NCI-H460 (cell line): Measurements from ENCODE around the gene KDM6A. TPM values are rescaled to one million over a fixed set of nuclear protein-coding genes. Genes with fewer than 3 reads are reported as not detected.
"Not testable (repeated sequence)": the region's sequence is repeated elsewhere in the genome, so short reads cannot be mapped to it uniquely, and the experiment has no call there.

Experiments used
- DNase-seq: peaks from one replicate; pipeline ENCODE4 v3.0.0-alpha.2; 2016; ENCODE audit warnings: low read depth; ENCODE audit errors: extremely low read depth
- total RNA-seq: library from RNA; depleted of rRNA; stranded (reverse); fragments of >200 nt; shearing (Covaris generic); gene quantifications from 2 replicates; pipeline ENCODE4 v1.2.3, GENCODE V29; 2014

Gene KDM6A
- total RNA-seq, 1 experiment from 2014 or later, result 22.1 TPM

- no peak for DNase-seq
Measured at GRCh38 chrX:44954562-44954961, 81.6 kb downstream of the KDM6A start.

- no peak for DNase-seq
Measured at GRCh38 chrX:44957848-44958247, 84.9 kb downstream of the KDM6A start.

DNA sequence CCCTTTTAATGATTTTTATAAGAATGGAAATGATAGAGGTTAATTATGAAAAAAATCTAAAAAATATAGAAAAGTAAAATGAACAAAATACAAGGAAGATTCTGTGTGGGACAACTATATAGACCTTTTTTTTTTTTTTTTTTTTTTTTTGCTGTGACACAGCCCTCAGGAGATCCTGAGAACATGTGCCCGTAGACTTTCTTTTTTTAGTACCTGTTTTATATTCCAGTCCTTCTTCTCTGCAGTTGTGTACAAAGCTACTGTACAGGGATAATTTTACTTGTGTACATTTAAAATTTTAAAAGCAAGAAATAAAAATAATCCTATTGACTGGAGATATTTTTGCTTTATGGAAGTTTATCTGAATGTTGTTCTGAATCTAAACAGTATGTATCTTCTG lies 85.5 kb downstream of the KDM6A start:
- no peak for DNase-seq

GRCh38 chrX:44961817-44962607 lies 89.0 kb downstream of the KDM6A start:
- no peak for DNase-seq

DNA sequence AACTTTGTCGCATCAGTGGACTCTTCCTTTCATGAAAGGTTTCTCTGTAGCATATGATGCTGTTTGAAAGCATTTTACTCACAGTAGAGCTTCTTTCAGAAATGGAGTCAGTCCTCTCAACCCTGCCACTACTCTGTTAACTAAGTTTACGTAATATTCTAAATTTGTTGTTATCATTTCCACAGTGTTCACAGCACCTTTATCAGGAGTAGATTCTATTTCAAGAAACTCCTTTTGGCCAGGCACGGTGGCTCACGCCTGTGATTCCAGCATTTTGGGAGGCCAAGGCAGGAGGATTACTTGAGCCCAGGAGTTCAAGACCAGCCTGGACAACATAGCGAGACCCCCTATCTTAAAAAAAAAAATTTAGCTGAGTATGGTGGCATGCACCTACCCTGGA lies 90.0 kb downstream of the KDM6A start:
- no peak for DNase-seq

DNA sequence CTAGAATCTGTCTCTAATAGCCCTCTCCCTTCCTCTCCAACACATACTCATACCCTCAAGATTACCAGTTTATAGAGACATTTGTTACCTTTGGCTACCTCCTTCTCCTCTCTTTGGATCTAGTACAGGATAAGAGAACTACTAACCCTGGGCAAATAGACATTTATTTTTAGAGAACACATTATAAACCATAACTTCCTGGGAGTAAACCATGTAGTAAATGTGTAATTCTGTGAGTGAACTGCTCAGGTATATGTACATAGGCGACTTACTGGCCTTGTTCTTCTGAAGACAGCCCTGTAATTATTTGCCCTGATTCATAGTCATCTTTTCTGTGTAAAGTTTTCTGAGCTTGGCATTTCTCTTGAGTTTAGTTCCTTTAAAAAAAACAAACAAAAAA lies 94.2 kb downstream of the KDM6A start:
- no peak for DNase-seq

- DNase-seq, result no peak
Measured at GRCh38 chrX:44970709-44971108, 97.7 kb downstream of the KDM6A start.

GRCh38 chrX:44971674-44972073 lies 98.7 kb downstream of the KDM6A start:
- DNase-seq, result no peak

GRCh38 chrX:44972132-44972531 lies 99.1 kb downstream of the KDM6A start:
- no peak for DNase-seq

GRCh38 chrX:44973420-44973932 lies 100.5 kb downstream of the KDM6A start:
- no peak for DNase-seq

GRCh38 chrX:44974451-44974850 lies 101.5 kb downstream of the KDM6A start:
- peak; percentile 4 for DNase-seq

DNA sequence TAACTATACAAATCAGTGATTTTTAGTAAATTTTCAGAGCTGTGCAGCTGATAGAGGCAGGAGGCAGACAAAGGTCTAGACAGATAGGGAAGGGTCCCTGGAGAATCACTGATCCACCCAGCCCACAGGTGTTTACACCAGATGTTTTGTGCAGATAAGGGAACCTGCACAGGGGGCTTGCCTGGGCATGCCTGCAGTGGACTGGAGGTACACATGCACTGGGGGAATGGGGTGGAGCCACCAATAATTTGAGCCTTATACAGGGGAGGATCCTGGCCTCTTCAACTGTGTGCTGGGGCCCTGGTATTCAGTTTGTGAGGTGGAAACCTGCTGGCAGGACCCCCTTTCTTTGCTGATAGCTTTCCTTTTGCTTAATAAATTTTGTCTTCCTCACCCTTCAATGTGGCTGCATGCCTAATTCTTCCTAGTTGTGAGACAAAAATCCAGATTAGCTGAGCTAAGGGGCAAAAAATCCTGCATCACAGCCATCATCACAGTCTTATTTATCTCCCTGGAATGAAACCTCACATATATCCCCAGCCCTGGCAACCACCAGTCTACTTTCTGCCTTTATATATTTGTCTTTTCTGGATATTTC lies 102.8 kb downstream of the KDM6A start:
- no peak for DNase-seq

DNA sequence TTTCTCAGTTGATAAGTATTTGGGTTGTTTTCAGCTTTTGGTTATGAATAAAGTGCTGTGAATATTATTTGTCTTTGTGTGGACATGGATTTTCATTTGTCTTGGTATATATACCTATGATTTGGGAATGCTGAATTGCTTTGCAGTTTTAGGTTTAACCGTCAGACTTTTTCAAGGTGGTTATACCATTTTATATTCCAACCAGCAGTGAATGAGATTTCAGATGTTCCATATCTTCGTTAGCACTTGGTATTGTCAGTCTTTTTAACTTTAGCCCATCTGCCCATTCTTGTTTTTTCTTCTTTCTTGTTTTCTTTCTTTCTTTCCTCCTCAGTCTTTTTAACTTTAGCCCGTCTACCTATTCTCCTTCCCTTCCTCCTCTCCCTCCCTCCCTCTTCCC lies 106.0 kb downstream of the KDM6A start:
- no peak for DNase-seq

- DNase-seq, result no peak
Measured at GRCh38 chrX:44980403-44980802, 107.4 kb downstream of the KDM6A start.

DNA sequence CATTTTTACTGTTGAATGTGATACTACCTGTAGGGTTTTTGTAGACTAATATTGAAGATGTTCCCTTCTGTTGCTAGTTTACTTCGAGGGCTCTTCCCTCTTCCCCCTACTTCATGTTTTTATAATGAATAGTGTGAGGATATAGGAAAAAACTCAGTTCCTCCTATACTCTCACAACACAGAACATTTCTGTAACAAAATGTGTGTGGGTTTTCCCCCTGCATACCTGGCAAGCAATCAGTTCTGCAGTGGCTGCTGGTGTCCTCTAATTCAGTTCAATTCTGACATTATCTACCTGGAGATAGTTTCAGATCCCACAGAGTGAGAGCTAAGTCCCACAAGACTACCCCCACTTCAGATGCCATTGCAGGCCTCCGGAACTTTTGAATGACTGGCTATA lies 107.9 kb downstream of the KDM6A start:
- no peak for DNase-seq

DNA sequence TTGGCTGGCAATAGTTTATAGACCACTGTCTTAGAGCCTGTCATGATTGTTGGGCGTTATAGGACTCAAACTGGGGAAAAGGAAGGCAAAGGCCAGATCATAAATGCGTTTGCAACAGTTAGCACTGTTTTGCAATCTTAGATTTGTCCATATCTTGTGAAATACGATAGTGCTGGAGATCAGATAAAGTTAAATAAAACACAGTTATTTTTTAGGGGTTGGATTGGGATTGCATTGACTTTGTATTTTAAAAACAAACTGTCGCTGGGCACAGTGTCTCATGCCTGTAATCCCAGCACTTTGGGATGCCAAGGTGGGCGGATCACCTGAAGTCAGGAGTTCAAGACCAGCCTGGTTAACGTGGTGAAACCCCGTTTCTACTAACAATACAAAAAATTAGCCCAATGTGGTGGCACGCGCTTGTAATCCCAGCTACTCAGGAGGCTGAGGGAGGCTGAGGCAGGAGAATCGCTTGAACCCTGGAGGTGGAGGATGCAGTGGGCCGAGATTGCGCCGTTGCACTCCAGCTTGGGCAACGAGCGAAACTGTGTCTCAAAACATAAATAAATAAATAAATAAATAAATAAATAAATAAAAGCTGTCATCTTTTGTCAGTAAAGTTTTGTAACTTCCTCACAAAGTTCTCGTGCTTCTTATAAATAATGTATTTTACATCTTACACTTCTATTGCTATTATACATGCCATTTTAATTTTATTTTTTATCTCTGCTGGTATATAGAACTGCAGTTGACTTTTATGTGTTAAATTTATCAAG lies 117.2 kb downstream of the KDM6A start:
- DNase-seq, result no peak

DNA sequence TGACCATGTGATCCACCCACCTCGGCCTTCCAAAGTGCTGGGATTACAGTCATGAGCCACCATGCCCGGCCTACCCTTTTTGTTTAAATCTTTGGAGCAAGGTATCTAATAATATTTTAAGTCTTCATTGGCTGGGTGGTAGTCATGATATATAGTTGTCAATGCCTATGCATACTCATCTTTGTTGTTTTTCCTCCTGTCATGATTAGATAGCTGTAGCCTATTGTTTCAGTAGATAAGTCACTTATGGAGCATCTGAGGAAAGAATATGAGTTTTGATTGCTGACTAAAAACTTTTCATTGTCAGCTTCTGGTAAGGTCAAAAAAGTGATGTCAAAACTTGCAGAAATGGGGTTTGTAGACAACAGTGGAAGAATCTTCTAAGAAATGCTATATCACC lies 119.8 kb downstream of the KDM6A start:
- DNase-seq, result no peak

DNA sequence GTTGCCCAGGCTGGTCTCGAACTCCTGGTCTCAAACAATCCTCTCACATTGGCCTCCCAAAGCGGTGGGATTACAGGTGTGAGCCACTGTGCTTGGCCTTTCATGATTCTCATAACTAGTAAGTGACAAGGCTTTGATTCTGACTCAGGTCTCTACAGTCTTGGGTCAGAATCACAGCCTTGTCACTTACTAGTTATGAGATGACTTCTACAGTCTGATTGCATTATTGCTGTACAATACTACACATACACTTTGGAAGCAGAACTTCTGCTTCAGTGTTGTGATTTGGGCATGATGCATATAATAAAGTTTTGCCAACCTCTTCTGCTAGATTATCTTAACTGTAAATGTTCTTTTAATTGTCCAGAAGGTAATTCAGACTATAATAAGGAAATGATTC lies 123.3 kb downstream of the KDM6A start:
- no peak for DNase-seq

DNA sequence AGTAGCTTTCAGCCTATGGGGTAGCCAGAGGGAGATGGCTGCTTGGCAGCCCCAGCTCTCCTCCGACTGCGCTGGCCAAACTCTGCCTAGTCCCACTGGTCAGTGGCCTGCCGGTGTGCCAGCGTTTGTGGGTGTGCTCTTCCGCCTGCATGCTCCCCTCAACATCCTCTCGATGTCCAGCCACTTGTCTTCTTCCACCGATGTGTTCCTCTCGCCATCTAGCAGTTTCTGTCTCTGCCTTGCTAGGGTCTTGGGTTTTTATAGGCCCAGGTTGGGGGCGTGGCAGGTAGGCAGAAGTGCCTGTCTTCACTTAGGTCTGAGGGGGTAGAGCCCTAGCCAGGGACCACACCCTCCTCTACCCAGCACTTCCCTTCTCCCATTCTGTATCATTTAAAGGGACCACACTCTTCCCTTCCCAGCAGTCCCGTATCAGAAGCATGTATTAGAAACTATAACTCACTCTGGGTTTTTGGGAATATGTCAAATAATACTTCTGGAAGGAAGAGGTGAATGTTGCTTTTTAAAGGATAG lies 124.4 kb downstream of the KDM6A start:
- no peak for DNase-seq

DNA sequence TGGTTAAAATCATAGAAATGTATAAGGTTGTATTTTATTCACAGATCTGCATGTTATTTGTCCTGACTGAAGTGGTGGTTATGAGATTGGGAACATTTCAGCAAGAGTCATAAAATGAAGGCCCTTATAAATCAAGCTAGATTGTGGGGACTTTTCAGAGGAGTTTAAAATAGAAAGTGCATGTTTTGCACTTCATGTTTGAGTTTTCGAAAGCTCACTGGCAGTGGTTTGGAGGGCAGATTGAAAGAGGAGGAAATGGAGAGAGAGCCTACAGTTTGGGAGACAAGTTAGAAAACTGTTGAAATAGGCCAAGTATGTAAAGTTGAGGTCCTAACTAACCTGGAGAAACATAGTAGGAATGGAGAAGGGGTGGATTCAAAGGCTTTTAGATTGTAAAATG lies 124.9 kb downstream of the KDM6A start:
- DNase-seq, result no peak

DNA sequence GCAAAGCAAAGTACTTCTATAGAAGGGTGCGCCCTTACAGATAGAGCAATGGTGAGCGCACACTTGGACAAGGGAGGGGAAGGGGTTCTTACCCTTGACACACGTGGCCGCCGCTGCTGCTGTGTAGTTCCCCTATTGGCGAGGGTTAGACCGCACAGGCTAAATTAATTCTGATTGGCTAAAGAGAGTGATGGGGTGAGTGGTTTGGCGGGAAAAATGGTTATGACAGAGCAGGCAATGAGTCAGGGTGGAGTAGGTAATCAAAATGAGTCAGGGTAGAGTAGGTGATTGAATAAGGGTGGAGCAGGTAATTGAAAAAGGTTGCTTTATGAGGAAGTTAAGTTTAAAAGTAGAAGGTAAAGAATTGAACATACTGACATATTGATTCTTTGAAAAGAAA lies 126.2 kb downstream of the KDM6A start:
- DNase-seq, result not testable (repeated sequence)
